ENCODE measurements around the gene DPH2. TPM values are rescaled to one million over a fixed set of nuclear protein-coding genes. Genes with fewer than 3 reads are reported as not detected.
A peak's percentile ranks its signal among the peaks of the same experiment; 100 is the strongest.

The DPH2 gene
- total RNA-seq, 2 donors from 2014 or later: 14.1 to 20.9 TPM

- intact Hi-C loops (cut with DNase I): no loop called here
- peak; percentile 57 for DNase-seq
- no peak for ATAC-seq
Observed at GRCh38 chr1:43978551-43979260, 8.9 kb downstream of the DPH2 start, which contains the start of gene B4GALT2. B4GALT2 (plus strand) TSS chr1:43979210; CDS start chr1:43981161, 1,951 bp downstream.

- ATAC-seq: no peak
- DNase-seq: no peak
- intact Hi-C loops (cut with DNase I): no loop called here
Observed at GRCh38 chr1:43979261-43979527, 9.4 kb downstream of the DPH2 start.

- ATAC-seq: peak; percentile 13 to 31
- intact Hi-C loops (cut with DNase I): no loop called here
- DNase-seq: peak; percentile 72
Observed at GRCh38 chr1:43979528-43980254, 9.9 kb downstream of the DPH2 start.

GRCh38 chr1:43980255-43981134, 10.7 kb downstream of the DPH2 start:
- intact Hi-C loops (cut with DNase I): no loop called here
- ATAC-seq (no peak), DNase-seq (no peak)

GRCh38 chr1:43981135-43981491, 11.3 kb downstream of the DPH2 start:
- no peak for ATAC-seq
- DNase-seq: no peak
- intact Hi-C loops (cut with DNase I): no loop called here

- DNase-seq: no peak
- intact Hi-C loops (cut with DNase I): no loop called here
- no peak for ATAC-seq
Observed at GRCh38 chr1:43981636-43982035, 11.8 kb downstream of the DPH2 start.

- DNase-seq (no peak), ATAC-seq (no peak)
- intact Hi-C loops (cut with DNase I): no loop called here
Observed at GRCh38 chr1:43982241-43982640, 12.4 kb downstream of the DPH2 start.

GRCh38 chr1:43982808-43983207, 13.0 kb downstream of the DPH2 start:
- DNase-seq: no peak
- ATAC-seq: no peak
- intact Hi-C loops (cut with DNase I): no loop called here

- ATAC-seq: no peak
- intact Hi-C loops (cut with DNase I): no loop called here
- DNase-seq: no peak
Observed at GRCh38 chr1:43983253-43983899, 13.6 kb downstream of the DPH2 start.

GRCh38 chr1:43984855-43985254, 15.0 kb downstream of the DPH2 start:
- no peak for ATAC-seq
- DNase-seq: no peak
- intact Hi-C loops (cut with DNase I): no loop called here

- intact Hi-C loops (cut with DNase I): no loop called here
- ATAC-seq (no peak), DNase-seq (no peak)
Observed at GRCh38 chr1:43985984-43986595, 16.3 kb downstream of the DPH2 start.

GRCh38 chr1:43986712-43987111, 16.9 kb downstream of the DPH2 start:
- intact Hi-C loops (cut with DNase I): no loop called here
- ATAC-seq (no peak), DNase-seq (no peak)

- ATAC-seq: no peak
- intact Hi-C loops (cut with DNase I): no loop called here
Observed at GRCh38 chr1:43987159-43987902, 17.5 kb downstream of the DPH2 start.

GRCh38 chr1:43990271-43991199, 20.7 kb downstream of the DPH2 start:
- intact Hi-C loops (cut with DNase I): no loop called here
- no peak for DNase-seq
- ATAC-seq: peak in 1 of 2 donors; percentile 1

More at GRCh38 chr1:43987159-43987902, 17.5 kb downstream of the DPH2 start:
- no peak for DNase-seq

GRCh38 chr1:43991200-43991475, 21.3 kb downstream of the DPH2 start:
- intact Hi-C loops (cut with DNase I): no loop called here
- DNase-seq: no peak
- peak in 1 of 2 donors; percentile 18 for ATAC-seq

GRCh38 chr1:43991476-43992231, 21.8 kb downstream of the DPH2 start, which contains the start of gene CCDC24:
CCDC24 (plus strand) TSS chr1:43991599; CDS start chr1:43991879, 280 bp downstream.
- ATAC-seq: peak; percentile 87 to 92
- intact Hi-C loops (cut with DNase I): no loop called here
- DNase-seq: peak; percentile 89
